NT2/D1 (cell line): ENCODE measurements around the gene GRIN3B.

Source experiments
- YY1 ChIP-seq: IDR thresholded peaks from 2 replicates; pipeline ENCODE4 v1.6.1; 2011; ENCODE audit not compliant: insufficient read length, insufficient read depth
- ZNF274 ChIP-seq: IDR thresholded peaks from 2 replicates; pipeline ENCODE4 v1.6.1; 2011; ENCODE audit warnings: mild to moderate bottlenecking, low read depth, low read length

- TF ChIP-seq YY1 (no peak), ZNF274 (no peak)
Measured at GRCh38 chr19:1000591-1001537, 645 bp downstream of the GRIN3B start.
